ENCODE results near the gene GTPBP6.
A peak's percentile ranks its signal among the peaks of the same experiment; 100 is the strongest.

GTPBP6 gene, protein sequence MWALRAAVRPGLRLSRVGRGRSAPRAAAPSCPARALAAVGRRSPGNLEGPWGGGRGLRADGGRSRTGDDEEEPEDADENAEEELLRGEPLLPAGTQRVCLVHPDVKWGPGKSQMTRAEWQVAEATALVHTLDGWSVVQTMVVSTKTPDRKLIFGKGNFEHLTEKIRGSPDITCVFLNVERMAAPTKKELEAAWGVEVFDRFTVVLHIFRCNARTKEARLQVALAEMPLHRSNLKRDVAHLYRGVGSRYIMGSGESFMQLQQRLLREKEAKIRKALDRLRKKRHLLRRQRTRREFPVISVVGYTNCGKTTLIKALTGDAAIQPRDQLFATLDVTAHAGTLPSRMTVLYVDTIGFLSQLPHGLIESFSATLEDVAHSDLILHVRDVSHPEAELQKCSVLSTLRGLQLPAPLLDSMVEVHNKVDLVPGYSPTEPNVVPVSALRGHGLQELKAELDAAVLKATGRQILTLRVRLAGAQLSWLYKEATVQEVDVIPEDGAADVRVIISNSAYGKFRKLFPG

DNA sequence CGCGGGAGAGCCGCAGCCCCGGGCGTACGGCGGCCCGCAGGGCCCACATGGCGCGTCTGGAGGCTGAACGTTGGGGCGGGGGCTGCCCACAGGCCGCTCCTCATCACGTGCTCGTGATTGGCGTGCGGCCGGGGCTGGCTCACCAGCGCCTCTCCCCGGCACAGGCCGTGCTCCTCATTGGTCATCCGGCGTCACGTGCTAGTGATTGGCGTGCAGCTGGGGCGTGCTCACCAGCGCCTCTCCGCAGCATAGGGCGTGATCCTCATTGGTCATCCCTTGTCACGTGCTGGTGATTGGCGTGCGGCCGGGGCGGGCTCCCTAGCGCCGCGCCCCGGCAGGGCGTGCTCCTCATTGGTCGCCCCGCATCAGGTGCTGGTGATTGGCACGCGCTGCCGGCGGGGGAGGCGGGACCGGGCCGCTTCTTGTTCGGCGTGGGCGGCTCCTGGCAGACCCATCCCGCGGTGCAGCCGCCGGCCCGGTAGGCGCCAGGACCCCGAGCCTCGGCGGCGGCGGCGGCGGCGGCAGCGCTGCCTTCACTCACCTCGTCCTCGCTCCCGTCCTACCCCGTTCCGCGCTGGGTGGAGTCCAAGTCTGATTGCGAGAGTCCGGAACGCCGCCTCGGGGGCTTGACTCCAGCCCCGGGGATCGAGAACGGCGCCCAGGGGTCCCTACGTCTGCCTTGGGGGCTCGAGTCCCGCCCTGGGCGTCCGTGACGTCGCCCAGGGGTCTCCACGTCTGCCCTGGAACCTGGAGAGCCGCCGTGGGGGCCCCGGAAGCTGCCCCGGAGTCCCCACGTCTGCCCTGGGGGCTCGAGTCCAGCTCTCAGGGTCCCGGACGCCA is at the start of gene GTPBP6:
TSS of gene GTPBP6 (minus strand) at position 58 of the 840 bp plus-strand sequence. CDS start at position 49, 9 bp downstream.
- DNase-seq: peak; percentile 97

DNA sequence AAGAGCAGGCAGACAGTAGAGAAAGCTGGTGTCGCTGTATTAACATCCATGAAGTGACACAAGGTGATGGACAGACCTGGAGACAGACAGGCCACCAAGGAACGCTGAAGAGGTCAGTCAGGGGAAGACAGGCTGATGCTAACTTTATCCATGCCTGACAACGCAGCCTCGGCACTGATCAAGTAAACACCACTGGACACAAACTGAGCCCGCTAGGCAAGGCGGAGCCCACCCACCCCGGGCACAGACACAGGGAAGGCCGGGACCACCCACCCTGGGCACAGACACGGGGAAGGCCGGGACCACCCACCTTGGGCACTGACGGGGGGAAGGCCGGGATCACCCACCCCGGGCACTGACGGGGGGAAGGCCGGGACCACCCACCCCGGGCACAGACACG is 49.3 kb upstream of the GTPBP6 start:
- DNase-seq: no peak

DNA sequence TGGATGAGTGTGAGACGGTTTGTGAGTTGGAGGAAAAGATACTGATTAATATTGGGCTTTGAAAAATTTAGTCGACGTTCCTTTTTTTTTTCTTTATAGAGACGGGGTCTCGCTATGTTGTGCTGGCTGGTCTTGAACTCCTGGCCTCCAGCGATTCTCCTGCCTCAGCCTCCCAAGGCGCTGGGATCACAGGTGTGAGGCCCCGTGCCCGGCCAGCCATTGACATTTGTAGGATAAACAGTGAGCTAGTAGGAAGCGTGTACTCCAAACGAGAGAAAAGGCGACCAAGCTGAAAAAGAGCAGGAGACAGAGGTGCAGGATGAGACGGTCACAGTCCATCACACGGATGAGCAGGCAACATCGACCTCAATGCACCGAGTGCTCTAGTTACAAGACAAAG is 48.8 kb upstream of the GTPBP6 start:
- no peak for DNase-seq

DNA sequence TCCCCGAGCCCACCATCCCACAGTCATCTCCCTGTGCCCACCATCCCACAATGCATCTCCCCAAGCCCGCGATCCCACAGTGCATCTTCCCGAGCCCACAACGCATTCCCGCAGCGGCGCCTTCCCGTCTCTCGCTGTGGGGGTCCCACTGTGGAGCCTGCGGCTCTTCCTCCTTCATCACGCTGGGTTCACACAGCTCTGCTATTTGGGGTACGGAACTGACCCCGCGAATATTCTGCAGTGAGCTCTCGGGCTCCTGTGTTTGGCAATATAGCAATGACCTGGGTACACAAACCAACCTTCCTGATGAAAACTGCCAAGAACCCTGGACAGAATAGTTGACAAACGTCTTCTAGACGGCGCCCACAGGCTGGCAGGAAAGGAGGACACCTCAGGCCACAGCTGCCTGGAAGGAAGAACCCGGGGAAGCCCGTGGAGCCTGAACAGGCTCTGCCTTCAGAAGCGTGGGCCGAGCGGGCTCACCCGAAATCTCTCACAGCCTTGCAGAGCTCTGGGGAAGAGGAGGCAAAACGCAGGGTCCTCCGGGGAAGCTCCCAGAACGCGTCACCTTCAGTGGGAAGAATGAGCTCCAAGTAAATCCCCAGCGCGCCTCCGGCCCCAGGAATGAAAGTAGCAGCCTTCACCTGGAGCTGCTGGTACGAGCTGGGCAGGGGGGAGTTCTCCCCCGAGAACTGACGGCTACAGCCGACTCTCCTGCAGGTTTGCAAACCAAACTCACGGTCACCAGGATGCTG is 45.2 kb upstream of the GTPBP6 start:
- no peak for DNase-seq

DNA sequence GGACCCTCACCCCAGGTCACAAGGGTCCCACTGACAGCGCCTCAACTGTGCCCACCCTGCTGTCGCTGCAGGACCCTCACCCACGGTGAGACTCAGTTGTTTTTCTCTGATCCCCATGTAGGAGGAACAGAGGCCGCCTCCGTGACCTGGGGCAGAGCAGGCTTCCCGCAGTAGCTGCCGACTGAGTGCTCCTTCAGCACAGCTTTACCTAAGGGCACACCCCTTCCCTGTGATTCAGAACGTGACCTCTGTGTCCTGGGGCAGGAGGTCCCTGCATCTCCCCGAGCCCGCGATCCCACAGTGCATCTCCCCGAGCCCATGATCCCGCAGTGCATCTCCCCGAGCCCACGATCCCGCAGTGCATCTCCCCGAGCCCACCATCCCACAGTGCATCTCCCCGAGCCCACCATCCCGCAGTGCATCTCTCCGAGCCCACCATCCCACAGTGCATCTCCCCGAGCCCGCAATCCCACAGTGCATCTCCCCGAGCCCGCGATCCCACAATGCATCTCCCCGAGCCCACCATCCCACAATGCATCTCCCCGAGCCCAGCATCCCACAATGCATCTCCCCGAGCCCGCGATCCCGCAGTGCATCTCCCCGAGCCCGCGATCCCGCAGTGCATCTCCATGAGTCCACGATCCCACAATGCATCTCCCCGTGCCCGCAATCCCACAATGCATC is 44.5 kb upstream of the GTPBP6 start:
- DNase-seq: no peak

DNA sequence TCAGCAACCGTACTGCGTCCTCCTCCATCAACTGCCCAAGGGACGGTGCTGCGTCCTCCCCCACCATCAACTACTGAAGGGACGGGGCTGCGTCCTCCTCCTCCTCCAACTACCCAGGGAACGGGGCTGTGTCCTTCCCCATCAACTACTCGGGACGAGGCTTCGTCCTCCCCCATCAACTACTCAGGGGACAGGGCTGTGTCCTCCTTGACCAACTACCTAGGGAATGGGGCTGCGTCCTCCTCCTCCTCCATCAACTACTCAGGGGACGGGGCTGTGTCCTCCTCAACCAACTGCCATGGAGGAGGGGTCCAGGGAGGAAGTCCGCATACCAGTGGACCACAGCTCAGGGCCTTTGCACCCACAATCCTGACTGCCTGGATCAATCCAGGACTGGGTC is 43.8 kb upstream of the GTPBP6 start:
- DNase-seq: no peak

DNA sequence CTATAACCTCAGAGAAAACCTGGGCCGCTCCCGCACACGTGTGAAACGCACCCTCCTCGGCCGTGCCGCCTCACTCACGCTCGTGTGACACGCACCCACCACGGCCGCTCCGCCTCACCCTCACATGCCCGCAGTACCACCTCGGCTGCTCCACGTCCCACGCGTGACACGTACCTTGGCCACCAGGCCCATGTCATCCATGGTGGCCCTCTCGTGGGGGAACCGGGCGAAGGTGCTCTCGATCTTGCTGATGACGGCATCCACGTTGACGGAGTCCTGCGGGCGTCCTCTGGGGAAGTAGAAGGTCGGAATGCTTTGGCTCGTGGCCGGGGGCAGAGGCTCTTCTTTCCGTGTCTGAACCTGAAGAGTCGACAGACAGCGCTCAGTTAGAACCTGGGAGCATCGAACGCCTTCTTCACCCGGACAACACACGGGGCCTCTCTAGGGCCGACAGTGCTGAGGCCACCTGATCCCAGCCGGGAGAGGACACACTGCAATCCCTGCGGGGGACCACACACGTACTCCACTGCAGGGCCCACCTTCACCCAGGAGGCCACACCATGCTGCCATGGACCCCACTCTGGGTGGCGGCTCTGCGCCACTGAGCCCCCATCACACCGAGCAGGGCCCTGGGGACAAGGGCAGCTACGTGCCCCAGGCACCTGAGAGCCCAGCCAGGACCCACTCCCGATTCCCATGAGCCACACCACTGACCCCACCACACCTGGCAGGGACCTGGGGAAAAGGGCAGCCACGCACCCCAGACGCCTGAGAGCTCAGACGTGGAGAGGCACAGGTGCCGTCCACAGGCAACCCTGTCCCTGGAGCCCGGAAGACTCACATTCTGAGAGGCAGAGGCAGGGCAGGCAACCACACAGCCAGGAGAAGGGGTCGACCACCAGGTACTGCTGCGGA is 42.9 kb upstream of the GTPBP6 start:
- DNase-seq: no peak

DNA sequence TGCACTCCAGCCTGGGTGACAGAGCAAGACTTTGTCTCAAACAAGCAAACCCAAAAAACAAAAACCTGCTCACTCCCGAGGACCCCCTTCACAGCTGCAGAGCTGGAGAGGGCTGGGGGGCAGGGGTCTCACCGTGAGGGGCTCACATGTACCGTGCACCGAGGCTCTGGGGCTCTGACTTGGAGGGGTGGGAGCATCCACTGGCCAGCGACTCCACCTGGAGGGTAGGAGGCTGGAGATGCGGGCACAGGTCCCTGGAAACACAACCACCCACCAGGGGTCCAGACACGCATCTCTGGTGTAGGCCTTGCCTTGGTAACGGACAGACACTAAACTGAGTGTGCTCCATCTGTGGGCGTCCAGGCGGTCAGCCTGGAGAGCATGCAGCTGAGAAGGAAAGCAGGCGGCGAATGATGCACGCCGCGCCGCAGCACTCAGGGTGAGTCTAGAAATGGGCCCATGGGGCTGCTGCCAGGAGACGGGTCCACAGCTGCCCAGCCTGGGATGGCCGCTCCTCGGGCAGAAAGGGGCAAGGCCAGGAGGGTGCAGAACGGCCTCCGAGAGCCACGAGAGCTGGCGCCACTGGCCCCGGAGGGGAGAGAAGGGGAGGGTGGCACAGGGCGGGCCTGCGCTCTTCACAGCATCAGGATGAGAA is 42.0 kb upstream of the GTPBP6 start:
- DNase-seq: no peak

DNA sequence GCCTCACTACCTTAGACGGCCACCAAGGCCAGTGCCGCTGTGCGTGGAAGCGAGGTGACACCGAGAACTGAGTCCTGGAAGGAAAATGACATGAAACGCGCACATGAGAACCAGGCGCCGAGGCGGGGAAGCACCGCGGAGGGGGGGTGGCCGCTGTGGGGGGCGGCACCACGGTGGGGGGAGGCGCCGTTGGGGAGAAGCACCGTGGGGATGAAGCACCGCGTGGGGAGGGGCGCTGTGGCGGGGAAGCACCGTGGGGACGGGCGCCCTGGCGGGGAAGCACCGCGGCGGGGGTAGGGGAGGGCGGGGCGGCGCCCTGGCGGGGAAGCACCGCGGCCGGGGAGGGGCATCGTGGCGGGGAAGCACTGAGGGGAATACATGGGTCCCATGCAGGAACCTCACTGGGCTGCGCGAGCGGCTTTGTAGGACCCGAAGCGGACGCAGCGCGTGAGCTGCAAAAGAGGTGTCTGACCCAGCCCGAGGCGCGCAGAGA is 40.1 kb upstream of the GTPBP6 start:
- no peak for DNase-seq

DNA sequence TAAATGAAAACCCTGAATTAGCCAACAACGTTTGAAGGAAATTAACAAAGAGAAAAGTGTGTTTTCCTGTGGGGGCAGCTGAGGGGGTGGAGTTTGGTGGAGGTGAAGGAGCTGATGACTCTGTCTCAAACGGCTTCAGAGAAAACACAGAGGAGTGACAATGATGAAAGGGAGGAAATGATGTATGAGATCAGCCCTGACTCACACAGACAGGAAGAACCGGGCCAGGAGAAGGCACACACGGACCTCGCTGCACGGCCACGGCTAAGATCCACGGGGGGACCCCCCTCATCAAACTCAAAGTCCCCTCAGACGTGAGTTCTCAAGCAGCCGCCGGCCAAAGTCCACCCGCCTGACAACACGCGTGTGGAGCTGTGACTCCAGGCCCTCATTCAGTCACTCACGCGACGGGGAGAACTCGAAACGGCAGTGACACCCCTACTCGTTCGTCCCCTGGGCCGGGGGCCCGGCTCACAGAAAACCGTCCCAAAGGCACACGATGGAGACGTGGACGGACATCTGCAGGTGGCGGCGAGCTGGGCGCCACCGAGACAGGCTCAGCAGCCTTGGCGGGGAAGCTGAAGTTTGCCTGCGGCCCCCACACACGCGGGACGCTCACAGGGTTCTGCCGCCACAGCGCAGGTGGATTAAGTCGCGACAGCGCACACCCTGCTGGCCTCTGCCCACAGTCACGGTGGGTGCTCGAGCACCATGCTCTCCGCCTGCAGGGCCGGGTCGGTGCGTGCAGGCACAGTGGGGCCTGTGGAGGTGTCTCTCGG is 39.3 kb upstream of the GTPBP6 start:
- peak; percentile 66 for DNase-seq

DNA sequence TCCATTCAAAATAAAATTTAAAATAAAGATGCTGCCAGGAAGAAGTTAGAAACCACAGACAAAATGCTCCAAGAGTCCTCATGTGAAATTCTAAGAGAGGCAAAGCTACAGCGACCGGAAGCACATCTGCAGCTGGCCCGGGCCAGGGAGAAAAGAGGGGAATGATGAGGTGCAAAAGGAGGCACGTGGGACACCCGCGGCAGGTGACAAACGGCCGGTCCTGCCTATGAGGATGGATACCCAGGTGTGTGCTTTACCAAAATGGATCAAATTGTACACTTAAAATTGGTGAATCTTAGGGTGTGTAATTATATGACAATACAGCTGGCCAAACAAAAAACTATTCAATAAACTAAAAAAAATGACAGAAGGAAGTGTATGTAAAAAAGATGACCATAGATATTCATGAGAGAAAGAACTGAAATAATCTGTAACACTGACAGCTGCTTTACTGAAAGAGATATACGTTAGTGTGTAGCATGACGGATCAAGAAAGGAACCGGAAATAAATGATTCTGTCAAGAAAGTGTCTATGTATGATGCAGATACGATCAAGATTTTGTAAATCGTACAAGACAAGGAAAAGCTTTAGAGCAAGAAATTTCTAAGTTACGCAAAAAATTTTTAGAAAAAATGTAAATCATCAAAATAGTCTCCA is 38.6 kb upstream of the GTPBP6 start:
- no peak for DNase-seq

DNA sequence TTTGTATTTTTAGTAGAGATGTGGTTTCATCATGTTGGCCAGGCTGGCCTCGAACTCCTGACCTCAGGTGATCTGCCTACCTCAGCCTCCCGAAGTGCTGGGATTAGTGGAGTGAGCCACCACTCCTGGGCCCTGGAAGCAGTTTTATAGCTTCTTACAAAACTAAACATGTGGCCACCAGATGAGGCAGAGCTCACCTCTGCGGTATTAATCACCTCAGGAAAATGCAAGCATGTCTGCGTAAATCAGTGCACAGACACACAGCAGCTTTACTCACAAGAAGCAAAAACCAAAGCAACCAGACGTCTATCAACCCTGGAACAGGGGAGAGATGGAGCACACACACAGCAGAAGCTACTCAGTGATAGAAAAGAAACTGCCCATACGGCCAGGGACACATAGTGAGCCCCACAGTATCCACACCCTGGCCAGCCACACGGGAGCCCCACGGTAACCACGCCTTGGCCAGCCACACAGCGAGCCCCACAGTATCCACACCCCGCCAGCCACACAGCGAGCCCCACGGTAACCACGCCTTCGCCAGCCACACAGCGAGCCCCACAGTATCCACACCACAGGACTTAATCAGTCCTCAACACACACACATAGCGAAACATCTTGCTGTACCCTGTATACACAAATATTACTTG is 37.9 kb upstream of the GTPBP6 start:
- DNase-seq: no peak

DNA sequence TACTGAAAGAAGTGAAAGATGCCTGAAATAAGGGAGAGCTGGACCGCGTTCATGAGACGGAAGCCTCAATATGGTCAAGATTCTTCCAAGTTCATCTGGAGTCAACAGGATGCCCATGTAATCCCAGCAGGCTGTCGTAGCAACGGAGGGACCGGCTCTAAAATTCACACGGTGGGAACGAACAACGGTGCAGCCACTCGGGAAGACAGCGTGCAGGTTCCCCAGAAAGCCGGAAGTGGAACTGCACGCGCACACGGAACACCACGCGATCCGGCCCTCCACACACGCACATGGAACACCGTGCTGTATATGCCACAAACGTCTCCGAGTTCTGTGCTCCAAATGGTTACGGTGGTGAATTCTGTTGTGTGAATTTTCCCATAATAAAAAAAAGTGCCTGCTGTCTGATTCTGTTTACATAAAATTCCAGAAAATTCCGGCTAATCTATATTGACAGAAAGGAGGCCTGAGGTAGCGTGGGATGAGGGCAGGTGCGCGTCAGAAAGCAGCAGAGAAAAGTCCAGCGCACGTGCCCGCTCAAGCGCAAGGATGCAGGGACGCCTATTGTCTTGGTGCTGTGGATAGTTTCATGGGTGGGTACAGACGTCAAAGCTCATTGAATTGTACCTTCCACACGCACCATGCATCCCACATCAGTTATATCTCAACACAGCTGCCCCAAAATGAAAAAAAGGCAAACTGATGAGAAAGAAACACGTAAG is 36.9 kb upstream of the GTPBP6 start:
- DNase-seq: no peak

DNA sequence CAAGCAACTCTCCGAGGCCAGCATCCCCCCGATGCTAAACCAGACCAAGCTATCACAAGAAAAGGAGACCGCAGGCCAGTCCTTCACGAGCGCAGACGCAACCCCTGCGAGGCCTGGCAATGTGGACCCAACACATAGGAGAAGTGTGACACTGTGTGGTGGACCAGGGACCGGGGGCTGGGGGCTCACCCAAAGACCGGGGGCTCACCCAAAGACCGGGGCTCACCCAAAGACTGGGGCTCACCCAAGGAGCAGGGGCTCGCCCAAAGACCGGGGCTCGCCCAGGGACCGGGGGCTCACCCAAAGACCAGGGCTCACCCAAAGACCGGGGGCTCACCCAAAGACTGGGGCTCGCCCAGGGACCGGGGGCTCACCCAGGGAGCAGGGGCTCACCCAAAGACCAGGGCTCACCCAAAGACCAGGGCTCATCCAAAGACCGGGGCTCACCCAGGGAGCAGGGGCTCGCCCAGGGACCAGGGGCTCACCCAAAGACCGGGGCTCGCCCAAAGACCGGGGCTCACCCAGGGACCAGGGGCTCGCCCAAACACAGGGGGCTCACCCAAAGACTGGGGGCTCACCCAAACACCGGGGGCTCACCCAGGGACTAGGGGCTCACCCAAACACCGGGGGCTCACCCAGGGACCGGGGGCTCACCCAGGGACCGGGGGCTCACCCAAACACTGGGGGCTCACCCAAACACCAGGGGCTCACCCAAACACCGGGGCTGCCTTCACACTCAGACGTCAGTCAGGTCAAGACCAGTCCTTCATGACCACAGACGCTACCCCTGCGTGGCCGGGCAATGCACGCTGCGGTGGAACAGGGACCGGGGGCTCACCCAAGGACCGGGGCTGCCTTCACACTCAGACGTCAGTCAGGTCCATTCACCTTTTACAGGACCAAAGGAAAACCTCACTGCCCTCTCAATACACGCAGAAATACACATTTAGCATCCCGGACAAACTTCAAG is 35.3 kb upstream of the GTPBP6 start:
- DNase-seq: no peak

DNA sequence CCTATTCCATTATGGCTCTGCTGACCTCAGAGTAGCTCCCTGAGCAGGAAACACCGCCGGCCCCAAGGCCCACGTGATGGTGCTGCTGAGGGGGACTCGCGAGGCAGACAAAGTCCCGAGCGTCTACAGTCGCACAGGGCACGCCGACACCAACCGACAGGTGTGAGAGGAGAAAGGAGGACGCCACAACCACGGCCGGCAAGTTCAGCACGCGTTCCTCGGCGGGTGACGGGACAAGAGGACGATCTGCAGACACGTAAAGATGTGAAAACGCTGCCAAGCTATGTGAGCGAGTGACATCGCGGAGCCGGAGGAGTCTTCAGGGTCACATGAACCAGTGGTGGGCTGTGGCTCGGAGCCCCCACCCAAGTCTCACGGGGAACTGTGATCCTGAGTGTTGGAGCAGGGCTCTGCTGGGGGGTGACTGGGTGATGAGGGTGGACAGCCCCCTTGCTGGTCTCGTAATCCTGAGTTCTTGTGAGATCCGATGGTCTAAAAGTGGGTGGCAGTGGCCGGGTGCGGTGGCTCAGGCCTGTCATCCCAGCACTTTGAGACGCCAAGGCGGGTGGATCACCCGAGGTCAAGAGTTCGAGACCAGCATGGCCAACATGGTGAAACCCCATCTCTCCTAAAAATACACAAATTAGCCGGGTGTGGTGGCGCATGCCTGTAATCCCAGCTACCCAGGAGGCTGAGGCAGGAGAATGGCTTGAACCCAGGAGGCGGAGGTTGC is 34.2 kb upstream of the GTPBP6 start:
- no peak for DNase-seq

DNA sequence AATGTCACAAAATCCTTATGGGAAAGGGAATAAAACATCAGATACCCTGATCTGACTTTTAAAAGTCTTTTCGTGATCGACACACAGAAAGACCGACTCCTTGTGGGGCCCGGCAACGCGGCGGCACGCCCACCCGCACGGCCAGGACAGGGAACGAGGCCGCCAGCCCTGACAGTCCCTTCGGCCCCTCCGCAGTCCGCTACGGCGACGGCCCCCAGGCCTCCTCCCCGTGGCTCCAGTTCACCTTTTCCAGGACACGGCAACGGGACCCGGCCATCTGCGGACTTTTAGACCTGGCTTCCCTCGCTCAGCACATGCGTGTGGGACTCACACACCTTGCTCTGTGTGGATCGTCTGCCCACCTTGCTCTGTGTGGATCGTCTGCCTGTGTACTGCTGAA is 33.6 kb upstream of the GTPBP6 start:
- DNase-seq: no peak

Data from activated CD8-positive, alpha-beta memory T cell treated with anti-CD3 and anti-CD28 coated beads, Interleukin-2, amount 50 U/mL, for 48 hours (primary cell).